HG03575 (cell line): ENCODE measurements around the gene ABL1.

Source experiments
- ATAC-seq: cut with Tn5 transposase; IDR thresholded peaks from one replicate; pipeline ENCODE4 v1.9.1; 2021; ENCODE audit not compliant: unreplicated experiment, insufficient number of reproducible peaks, low FRiP score; ENCODE audit errors: extremely low read depth

Gene ABL1

DNA sequence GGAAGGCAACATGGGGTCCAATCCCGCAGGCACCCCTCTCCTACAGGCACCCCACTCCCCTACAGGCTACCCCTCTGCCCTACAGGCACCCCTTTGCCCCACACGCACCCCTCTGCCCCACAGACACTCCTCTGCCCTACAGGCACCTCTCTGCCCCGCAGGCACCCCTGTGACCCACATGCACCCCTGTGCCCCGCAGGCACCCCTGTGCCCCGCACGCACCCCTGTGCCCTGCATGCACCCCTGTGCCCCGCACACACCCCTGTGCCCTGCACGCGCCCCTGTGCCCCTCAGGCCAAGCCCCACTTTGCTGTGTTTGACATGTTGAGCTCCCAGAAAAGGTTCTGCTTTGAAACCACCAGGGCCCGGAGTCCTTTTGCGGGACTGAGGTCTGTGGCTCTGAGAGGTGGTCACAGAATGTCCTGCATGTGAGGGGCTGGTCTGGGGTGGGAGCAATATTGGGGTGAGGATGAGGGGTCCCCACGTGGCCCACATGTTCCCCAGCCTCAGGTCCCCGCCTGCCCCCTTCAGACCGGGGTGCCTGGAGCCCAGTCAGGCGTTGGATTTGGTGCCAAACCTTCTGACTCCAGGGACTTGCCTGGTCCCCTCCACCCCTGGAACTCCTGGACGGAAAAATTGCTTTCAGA, 62.2 kb downstream of the ABL1 start:
- ATAC-seq = no peak

DNA sequence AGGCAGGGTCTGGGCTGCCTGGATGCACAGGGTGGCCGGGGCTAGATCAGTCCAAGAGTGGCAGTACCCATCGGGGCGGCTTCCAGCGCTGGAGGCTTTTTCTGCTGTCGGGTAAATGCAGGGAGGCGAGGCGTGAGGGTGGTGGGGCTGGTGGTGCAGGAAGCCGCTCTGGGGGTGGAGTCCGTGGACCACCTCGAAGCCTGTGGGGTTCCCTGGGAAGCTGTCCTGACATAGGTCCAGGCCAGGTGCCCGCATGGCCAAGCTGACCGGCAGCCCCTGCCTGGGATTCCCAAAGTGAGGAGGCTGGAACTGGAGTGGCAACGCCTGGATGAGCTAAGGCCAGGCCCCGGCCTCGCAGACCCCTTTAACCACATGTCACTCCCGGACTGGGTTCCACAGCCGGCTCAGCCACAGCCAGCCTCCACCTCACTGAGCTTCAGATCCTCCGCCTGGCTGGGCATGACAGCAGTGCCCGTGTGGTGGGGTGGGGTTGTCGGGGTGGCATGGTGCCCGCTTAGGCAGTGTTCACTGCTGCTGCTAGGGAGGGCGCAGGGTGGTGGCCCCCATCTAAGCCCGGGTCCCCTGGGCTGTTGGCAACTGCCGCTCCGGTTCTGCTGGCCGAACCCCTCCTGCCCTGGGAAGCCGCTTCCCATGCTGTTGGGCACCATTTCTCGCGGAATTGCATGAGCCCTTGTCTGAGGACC, 62.9 kb downstream of the ABL1 start:
- ATAC-seq = no peak

DNA sequence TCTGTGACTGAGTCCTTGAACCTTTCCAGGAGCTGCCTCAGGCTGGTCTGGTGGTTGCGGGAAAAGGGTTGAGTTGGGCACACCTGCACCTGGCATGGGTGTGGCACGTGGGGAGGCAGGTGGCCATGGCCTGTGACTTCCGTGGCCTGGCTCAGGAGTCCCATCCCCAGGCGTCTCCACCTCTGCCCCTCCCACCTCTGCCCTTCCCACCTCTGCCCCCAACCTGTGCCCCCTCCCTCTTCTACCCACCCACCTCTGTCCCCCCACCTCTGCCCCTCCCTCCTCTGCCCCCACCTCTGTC, 63.4 kb downstream of the ABL1 start:
- ATAC-seq = no peak

DNA sequence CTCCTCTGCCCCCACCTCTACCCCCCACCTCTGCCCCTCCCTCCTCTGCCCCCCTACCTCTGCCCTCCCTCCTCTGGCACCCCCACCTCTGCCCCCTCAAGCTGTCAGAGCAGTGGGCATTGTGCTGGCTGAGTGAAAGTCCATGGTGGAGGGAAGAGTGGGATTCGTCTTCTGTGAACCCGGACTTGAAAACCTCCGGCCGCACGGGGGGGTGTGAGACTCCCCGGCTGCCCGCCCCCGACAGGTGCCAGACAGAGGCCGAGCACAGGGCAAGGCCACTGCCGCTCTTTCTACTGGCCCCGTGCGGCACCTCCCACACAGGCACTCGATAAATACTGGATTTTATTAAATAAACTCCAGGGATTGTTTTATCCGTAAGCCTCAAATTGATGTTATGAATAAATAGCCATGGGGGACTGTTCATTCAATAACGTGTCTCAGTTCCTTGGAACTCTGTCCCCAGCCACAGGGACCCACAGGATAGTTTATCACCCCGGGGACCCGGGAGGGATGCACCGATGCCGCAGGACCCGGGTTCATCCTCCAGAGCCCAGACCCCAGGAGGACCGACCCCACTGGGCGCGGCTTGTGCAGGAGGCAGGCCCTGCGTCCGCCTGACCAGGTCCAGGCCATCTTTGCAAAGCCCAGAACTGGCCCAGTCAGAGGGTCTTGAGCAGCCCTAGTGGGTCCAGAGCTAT, 64.1 kb downstream of the ABL1 start:
- no peak for ATAC-seq

DNA sequence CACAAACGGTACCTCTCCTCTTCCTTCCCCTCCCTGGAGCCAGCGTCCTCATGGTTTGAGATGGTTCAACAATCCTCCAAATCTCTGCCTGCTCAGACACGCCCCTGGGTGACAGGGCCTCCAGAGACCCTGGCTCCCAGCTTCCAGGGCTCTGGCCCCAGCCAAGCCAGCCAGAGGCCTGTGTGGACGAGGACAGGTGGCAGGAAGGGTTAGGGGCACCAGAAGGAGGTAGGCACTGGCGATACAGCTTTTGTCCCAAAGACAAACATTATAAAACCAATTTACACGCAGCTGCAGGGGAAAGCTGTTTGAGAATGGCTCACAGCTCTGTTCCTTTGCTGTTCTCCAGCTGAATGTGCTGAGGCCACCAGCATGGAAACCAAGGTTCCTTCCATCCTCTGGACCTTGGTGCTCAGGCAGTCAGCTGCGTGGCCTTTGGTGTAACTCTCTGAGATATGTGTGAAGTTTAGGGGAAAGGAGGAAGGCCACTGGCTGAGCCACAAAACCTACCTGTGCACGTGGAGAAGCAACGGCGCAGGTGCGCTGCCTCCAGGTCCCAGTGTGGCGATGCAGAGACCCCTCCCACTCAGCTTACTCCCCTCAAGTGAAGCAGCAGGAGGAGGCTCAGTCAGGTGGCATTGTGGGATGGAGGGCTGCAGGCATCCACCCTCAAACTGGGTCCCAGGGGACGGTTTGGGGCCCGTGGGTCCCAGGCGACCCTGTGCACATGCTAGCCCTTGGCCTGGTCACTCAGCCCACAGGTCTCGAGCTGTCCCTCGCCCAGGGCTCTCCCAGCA, 65.8 kb downstream of the ABL1 start:
- ATAC-seq = no peak

DNA sequence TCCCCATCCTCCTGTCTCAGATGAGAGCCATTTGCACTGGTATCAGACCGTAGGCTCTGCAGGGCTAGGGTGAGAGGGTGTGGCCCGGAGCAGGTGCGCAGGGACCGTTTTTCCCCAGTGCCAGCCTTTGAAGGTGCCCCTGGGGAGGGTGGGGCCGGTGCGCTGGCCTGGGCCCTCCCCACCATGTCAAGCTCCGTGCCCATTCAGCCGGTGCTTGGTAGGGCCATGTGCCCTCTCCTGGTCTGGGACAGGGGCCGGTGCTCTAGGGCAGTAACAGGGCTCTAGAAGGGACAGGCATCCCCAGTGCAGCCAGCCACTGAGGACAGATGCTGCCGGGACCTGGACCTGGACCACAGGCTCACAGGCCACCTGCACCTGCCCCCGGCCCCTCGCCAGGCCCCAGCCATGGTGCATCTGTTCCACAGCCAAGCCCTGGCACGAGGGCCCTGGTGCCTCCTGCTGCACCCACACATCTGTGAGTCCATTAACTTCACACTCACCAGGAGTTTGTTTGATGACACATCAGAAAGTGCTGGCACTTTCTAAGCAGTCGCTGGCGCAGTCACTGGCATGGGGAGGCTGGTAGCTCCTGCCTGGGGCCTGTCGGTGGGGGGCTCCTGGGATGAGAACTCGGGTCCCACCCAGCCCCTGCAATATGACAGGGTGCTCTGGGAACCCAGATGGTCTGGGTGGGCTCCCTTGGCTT, 66.6 kb downstream of the ABL1 start:
- ATAC-seq = no peak

DNA sequence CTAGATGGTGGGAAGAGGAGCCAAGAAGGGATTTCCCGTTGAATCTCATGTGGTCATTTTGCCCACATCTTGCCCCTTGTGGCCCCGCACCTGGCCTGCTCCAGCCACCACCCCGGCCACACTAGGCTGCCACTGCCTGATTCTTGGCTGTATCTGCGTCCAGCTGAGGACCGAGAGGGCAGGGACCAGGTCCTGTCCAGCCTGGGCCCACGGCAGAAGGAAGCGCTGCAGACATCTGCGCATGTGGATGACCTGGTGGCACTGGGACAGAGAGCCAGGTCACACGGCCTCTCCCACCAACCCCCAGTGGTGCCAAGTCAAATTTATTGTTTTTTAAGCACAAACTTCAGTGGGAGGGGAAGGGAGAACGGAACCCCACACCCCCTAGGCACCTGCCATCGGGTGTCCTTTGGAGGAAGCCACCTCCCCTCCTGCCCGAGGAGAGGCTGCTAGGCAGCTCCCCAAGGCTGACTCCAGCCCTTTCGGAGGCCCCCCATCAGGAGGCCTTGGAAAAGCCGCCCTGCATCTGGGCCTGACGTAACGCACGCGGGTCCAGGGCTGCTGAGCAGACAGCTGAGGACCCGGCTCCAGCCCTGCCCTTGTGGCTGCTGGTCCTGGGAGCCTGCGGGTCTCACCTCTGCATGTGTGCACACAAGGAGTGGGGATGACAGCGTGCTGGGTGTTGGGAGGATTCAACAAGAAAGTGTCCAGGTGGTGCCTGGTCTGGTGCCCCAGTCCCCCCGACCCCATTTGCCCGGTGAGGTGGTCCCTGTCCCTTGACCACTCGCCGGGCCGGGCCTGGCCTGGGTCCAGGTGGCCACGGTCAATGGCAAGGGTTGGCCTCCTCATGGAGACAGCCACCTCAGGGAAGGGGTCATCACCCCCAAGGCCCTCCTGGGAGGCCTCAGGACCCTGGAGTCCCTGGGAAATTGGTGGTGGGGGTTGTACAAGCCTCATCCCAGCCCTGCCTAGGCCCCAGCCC, 67.4 kb downstream of the ABL1 start:
- ATAC-seq = no peak

DNA sequence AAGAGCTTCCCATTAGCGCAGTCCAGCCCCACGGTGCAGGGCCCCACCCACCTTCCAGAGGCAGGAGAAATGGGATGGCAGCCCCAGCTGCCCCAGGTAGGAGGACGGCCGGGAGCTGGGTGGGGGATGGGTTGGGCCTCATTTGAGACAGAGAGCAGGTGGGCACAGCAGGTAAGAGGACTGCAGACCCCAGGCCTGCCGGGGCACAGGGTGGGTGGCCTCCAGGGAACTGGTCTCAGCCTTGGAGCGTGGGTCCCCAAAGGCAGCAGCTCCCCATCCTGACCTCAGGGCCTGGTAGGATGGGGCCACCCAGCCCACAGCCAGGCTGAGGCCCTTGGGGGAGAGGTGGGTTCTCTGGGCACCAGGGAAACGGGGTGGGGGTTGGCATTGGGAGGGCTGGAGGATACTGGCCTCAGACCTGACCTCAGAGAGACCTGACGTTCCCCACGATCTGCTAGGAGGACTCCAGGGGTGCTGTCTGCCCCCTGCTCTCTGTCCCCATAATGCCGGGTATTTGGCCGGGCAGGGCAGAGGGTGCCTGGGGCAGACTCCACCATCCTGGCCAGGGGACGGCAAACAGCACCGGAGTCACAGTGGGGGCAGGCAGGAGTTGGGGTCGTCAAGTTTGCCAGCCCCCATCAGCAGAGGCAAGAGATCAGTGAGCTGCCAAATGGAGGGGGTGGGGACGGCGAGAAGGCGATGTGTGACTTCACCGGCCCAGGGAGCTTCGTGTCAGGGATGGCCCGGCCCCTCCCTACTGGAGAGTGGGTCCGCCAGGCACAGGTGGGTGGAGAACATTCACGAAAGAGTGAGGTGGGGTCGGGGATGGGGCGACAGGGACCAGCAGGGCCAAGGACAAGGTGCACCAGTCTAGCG, 68.4 kb downstream of the ABL1 start:
- no peak for ATAC-seq

DNA sequence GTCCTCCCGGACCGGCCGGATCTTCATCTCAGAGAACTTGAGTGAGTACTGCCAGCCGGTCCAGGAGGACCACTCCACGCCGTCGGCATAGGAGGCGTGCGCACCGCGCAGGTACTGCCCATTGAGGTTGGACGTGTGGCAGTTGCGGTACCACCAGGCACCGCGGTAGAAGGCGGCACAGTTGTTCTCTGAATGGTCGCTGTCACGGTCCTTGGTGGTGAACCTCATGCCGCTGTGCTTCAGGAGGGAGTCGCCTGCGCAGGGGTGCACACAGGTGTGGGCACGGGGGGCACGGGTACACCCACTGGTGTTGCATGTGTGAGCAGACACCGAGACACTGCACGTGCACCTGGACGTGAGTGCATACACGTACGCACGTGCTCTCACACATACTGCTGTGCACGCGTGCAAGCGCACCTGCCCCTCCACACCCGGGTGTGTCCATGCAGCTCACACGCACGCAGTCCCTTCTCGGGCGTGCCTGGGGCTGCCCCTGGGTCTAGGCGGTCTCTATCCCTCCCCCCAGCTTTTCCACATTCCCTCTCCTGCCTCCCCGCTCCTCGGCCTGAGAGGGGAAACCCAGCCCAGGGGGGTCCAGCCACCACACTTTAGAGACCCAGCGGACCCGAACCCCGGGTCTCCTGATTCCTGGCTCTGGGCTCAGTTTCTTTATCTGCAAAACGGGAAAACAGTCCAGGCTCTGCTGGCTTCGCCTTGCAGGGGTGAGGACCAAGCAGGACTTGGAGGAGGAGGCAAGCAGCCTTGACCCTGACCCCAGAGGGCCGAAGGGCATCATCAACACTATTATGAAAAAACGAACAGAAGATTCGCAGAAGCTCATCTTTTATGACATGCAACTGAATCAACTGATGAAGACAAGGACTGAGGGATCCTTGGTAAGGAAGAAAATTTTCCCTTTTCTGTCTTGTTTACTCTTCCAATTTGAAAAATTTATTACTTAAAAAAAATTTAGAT, 69.3 kb downstream of the ABL1 start:
- no peak for ATAC-seq

DNA sequence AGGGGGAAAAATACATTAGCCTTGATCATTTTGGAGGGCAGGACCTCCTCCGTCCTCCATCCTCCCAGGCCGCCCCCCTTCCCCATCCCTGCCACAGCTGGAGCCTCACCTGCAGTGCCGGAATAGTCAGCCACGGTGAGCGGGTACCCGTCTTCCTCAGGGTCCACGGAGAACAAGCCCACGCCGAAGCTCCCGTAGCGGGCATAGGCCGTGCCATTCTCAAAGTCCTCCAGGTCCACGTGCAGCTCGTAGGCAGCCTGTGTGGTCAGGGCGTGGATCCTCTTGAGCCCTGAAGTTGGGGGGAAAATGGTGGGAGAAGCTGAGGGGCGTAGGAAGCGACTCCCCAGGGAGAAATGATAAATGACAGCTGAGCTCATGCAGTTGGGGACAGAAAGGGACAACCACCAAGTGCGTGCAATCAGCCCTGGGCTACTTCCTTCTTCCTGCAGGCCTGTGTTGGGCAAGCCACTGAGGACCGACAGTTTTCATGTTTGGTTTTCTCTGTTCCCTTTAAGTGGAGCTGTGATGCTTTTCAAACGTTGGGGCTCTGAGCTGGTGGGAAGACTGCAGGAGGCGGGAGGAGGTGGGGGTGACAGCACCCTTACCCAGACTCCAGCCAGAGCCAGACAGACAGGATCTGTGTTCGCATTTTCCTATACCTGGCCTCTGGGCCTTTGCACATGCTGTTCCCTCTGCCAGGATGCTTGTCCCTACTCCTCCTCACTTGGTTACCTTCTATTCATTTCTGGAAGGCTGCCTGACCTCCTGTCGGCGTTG, 70.3 kb downstream of the ABL1 start:
- no peak for ATAC-seq

DNA sequence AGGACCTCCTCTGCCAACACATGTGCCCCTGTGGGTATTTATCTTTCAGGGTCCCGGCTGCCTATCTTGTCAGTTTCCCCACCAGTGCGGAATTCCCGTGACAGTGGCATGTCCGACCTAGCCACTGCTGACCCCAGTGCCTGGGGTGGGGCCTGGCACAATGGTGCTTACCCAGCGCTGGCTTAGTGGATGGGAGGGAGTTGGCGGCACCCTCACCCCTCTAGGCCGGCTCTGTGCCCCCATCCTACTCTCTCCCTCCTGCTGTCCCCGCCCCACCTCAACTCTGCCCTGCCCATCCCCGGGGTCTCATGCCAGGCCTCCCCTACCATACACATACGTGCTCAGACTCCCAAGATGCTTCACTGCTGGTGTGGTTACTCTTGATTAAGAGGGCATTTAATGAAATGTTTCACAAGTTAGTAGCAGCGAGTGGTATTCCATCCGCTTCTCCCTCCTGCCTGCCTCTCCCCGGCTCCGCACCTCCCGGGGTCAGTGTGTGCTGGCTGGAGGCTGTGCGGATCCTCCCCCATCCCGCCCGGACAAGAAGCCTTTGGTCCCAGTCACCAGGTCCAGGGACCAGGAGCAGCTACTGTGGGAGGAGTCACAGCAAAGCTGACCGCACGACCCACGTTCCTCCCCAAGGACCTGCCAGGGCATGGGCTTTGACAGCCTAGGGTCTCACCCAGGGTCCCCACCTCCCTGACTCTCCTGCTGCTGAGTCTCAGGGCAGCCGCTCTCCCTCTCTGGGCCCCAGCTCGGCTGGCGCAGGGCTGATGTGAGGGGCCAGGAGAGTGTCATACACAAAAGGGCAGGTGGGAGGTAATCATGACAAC, 71.1 kb downstream of the ABL1 start:
- no peak for ATAC-seq

DNA sequence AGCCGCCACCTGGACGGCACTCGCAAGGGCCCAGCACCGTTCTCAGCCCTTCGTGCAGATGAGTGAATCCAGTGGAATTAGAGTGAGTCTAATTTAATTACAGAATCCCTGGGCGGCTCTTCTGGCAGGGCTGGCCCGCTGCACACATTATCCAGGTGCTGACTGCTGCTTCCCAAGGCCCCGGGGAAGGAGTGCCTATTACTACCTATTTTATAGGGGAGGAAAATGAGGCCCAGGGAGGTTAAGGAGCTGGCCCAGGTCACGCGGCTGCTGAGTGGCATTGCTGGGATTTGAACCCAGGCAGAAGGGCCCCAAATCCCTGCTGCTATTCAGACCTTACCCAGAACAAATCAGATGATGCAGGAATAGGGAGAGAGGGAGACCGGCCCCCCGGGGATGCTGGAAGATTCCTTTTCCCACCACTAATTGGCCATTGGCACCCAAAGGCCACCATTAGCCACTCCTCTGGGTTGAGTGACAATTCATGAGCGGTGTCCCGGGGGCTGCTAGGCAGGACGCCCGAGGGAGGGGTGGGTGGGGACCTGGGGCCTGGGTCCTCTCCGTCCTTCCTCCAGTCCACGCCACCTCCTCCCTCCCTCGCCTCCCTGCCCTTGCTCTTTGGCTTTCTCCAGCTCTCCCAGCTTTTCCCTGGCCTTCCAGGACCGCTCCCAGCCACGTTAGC, 71.8 kb downstream of the ABL1 start:
- no peak for ATAC-seq

DNA sequence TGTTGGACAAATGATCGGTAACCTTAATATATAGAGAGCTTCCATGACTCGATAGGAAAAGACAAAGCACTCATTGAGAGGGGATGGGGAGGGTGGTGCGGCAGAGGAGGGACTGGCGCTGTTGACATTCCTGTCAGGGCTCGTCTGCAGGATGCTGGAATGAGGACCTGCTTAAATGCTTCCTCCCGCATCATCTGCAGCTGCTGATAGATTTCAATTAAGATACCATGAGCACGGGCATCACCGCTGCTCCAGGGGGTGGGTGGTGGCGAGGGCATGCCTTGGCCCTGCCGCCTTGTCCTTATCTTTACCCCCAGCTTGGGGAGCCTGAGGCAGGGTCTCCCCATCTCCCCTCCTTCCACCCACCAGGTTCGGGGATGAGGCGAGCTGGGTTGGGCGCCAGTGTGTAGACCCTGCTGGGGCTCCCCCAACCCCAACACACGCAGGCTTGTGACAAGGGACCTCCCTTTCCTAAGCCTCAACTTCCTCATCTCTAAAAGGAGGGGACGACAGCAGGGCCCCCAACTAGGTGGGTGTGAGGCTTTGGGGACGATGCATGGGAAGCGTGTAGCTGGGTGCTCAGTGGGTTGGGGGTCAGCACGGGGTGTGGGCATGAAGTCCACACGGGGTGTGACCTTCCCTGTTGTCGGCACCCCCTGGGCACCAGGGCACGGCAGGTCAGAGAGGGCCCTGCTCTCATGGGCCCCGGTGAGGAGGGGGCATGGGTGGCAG, 73.3 kb downstream of the ABL1 start:
- ATAC-seq = no peak
